Brain pericyte (primary cell): Measurements from ENCODE around the gene SOHLH1.

Source experiments
- DNase-seq: peaks from one replicate; pipeline ENCODE4 v3.0.0-alpha.2; 2012; ENCODE audit warnings: low read depth, low spot score

The SOHLH1 gene

DNA sequence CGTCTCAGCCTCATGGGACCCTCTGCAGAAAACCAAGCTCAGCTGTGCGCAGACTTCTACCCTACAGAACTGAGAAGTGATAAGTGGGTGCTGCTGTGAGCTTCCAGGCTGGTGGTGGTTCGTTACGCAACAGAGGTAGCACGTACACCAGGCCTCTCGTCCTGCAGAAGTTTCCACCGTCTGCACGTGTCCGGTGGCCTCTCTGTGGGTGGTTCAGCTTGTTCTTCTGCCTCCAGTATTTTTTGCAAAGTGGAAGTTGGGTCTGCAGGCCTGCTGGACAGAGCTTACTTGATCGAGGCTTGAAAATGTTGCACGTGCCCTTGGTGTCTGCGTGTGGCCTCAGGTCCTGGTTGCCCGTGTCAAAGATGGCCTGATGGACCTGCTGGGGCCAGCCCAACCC, 30.2 kb upstream of the SOHLH1 start:
- no peak for DNase-seq

DNA sequence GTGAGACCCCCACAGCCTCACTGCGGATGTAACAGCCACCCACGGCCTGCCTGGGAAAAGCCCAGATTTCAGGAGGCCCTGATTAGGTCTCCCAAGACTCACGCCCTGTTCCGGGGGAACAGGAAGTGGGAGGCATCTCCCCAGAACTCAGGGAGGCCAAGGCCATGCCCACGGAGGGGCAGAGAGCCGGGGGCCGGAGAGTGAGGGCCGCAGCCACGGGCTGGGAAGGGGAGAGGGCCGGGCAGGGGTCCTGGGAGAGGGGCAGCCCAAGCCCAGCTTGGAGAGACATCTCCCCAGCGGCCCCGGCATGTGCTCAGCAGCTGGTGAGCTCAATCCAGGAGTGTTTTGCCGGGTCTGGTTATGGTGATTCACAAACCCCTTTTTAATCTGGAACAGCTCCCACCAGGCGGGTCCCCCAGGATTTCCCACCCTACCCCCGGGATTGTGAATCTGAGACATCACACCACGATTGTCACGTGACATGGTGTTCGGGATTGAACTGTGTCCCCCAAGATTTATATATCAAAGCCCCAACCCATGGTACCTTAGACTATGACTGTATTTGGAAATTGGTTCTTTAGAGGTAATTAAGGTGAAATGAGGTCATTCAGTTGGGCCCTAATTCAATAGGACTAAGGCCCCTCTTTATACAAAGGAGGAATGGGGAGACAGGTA, 29.3 kb upstream of the SOHLH1 start:
- DNase-seq, result no peak

DNA sequence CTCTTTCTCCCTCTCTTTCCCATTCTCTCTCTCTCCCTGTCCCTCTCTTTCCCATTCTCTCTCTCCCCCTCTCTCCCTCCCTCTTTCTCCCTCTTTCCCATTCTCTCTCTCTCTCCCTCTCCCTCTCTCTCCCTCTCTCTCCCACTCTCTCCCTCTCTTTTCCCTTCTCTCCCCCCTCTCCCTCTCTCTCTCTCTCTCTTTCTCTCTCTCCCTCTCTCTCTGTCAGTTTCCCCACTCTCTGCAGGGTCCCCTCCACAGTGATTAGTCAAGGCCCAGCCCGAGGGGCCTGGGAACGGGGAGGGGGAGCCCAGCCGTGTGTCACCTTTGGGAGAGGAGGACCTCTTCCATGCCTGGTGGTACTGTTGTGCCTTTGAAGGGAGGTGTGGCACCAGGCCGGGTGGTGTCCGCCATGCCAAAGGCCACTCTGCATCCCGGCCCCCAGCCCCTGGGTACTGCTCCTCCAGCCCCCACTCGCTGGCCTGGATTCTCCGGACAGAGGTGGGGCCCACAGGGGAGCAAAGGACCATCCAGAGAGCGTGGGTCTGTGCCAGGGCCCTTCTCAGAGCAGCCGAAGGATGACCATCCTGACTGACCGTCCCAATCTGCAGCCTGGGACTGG, 28.1 kb upstream of the SOHLH1 start:
- DNase-seq, result no peak

- DNase-seq, result no peak
Measured at GRCh38 chr9:135726138-135726853, 27.0 kb upstream of the SOHLH1 start.

- DNase-seq, result no peak
Measured at GRCh38 chr9:135724186-135724787, 25.0 kb upstream of the SOHLH1 start.

DNA sequence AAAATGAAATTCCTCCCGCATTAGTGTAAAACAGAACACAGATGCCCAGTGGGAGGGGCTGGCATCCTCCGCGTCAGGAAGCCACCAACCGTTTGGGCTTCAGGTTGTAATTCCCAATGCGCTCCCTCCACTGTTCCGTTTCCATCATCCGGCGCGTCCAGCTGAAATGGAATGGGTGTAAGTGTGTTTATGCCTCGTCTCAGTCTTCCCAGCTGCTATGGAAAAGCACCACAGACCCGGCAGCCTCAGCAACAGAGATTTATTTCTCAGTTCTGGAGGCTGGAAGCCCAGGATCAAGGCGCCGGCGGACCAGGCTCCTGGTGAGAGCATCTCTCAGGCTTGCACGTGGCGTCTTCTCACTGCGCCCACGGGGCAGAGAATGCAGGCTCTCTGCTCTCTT, 23.1 kb upstream of the SOHLH1 start:
- DNase-seq, result no peak

DNA sequence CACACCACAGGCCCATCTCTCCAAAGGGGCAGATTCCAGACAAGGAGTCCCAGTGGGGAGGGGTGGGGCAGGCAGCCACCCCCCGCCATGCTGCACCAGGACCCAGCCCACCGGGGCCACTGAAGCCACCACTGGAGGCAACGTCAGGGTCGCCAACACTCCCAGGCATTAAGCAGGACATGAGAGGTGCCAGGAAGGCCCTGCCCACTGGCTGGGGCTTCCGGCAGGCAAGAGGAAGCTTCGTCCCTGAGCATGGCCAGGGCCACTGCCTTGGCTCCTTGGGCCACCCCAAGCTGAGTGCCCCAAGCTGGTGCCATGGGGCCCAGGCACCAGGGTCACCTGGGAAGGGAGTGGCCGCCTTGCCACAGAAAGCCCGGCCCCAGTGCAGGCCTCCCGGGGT, 20.2 kb upstream of the SOHLH1 start:
- DNase-seq, result no peak

- DNase-seq, result no peak
Measured at GRCh38 chr9:135718616-135719015, 19.3 kb upstream of the SOHLH1 start.

DNA sequence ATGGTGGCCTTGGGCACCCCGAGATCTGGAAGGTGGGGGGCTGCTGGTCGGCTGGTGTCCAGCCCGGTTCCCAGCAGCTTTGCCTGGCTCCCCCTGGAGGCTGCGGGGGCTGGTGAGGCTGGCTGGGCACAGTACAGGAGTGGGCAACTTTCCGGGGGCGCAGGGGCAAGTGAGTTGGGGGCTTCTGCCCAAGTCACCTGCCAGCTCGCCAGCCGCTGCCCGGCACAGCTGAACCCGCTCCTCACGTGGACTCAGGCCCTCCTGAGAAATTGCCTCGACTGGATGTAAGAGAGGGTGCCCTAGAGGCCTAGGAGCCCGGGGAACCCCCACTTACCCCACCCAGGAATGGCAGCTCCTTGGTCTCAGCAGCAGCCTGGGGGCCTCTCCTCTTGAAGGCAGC, 18.1 kb upstream of the SOHLH1 start:
- DNase-seq, result no peak

GRCh38 chr9:135716045-135716444, 16.8 kb upstream of the SOHLH1 start:
- DNase-seq, result no peak

DNA sequence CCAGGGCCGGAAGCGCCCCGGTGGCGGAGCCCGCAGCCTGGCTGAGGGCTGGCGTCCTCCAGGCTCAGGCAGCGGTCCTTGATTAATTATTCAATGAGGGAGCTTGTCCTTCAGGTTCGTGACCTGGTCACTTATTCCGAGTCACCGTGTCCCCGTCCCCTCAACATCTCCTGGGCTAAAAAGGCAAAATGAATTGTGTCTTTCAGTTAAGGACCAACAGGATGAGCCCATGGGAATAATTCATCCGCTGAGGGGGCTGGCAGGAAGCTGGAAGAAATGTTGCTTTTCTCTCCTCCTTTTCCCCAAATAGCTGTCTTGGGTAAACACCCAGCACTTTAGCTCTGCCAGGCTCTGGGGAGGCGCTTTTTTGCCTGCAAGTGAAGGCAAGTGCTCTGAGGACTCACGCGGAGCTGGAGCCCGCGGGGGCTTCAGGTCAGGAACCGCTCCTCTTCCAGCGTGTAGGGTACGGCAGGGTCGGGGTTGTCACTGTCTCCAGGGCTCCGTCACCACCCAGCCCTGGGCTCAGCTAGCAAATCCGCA, 15.8 kb upstream of the SOHLH1 start:
- DNase-seq, result no peak

DNA sequence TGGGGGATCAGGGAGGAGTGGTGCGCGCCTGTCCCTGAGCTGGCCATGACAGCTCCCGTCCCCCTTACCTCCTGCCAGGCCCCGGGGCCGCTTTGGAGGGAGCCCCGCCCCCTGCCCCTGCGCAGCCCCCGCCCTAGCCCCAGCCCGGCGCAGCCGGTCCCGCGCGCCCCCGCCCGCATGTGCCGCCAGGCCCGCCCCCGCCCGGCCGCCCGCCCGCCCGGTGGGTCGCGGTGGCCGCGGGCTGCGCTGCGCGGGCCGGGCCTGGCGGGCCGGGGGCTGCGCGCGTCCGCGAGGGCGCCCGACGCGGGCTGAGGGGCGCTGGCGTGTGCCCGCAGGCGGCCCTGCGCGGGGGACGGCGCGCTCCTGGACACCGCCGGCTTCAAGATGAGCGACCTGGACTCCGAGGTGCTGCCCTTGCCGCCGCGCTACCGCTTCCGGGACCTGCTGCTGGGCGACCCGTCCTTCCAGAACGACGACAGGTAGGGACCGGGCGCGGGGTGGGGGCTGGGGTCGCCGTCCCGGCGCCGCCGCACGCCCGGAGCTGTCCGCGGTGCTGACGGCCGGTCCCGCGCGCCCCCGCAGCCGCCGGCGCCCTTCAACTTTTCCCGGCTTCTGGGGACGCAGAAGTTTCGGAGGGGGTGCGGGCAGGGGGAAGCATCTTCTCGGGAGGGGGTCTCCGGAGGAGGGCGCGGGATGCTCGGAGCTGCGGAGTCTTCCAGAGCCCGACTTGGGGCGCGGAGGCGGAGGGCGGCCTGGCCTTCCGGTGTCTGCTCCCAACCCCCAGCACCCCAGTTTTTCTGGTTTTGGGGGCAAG, 15.2 kb upstream of the SOHLH1 start:
- no peak for DNase-seq

- DNase-seq, result no peak
Measured at GRCh38 chr9:135712613-135713295, 13.5 kb upstream of the SOHLH1 start.

DNA sequence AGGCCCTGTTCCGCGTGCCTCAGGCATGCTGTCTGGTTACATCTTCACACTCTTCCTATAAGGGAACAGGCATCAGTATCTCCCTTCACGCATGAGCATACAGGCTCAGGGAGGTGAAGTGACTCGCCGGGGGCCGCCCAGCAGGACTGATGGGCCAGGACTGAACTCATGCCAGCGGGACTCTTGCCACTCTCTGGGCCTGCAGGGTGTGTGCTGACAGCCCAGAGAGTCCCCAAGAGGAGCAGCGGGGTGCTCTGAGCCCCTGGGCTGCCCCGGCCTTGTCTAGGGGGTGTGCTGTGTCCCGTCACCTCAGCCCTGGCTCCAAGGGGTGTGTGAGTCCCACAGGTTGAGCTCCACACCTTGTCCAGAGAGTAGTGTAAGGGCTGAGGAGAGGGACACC, 12.6 kb upstream of the SOHLH1 start:
- DNase-seq, result no peak

GRCh38 chr9:135711391-135711790, 12.1 kb upstream of the SOHLH1 start:
- no peak for DNase-seq

GRCh38 chr9:135708164-135708563, 8.9 kb upstream of the SOHLH1 start:
- DNase-seq, result no peak

DNA sequence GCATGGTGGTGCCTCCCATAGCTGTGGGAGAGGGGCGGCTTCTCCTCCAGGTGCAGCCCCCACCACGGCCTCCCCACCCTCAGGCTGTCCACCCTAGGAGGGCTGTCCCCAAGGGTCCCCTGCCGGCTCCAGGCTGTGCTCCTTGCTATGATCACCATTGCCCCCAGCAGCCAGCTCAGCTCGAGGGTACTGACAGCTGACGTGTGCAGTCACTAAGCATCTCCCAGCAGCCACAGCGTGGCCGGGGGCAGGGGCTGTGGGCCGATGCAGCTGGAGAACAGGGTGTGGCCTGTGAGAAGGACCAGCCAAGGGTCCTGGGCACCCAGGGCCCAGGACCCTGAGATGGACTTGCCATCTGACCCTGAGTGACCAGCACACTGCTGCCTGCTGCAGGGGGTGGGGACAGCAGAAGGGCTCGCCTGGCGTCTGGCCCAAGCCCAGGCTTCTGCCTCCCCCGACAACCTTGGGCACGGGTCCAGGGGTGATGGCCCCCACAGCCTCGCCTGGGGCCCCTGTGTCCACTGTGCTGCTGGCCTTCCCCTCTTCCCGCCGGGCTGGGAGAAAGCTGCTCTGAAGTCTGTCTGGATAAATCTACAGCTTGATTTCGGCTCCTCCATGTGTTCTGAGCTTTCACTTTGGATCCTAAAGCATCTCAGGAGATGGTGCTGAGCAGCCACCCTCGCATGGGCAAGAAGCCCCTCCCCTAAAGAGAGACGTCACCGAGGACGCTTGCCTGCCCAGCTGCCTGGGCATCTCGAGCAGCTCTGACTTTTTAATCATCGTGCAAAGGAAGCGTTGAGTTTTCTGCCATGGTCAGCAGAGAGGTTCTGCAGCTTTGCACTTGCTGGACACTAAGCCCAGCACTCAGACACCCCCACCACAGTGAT, 8.2 kb upstream of the SOHLH1 start:
- DNase-seq, result no peak

GRCh38 chr9:135706288-135706687, 7.0 kb upstream of the SOHLH1 start:
- no peak for DNase-seq

DNA sequence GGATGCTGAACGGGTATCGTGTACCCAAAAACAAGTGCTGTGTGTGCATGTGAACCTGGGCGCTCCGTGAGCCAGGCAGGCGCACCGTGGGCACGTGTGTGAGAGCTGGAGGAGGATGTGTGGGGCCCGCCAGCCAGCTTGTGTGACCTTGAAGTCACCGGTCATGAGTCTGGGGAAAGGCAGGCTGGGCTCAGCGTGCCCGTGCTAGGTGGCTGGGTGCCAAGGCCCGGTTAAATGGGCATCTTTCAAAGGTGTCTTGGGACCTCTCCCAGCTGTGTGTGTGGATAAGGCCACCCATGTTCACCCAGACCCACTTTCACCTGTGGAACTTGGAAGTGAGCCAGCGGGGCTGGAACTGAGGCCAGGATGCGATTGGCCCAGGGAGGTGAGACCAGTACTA, 6.1 kb upstream of the SOHLH1 start:
- no peak for DNase-seq

DNA sequence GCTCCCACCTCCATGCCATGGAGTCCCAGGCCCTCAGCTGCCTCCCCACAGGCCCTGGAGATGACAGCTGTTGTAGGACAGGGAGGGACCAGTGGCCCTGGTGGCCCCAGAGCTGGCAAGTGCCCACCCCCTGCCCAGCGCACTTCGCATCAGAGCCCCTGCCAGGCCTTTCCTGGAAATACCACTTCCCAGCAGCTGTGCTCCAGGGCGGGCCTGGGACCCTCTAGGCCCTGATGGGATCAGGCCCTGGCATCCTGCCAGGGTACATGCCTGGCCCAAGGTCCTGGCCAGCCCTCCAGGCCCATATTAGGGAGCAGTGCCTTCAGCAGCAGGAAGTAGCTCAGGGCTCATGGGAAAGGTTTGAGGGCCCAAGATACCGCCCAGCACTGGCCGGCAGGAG, 5.2 kb upstream of the SOHLH1 start:
- DNase-seq, result no peak
